Umbilical cord (tissue), 2 donors: ENCODE measurements around the gene ITK. TPM values are rescaled to one million over a fixed set of nuclear protein-coding genes. Genes with fewer than 3 reads are reported as not detected.

Source experiments
- DNase-seq: peaks from one replicate; pipeline ENCODE4 v3.0.0-alpha.2; 2015; ENCODE audit warnings: low spot score
- total RNA-seq: library from RNA; depleted of rRNA; stranded (reverse); fragments of >200 nt; gene quantifications from one replicate; pipeline ENCODE4 v1.2.3, GENCODE V29; 2014; ENCODE audit warnings: low replicate concordance; ENCODE audit not compliant: insufficient read depth

ITK gene
- total RNA-seq, 1 donor from 2014 or later = 14.7 TPM

- no peak for DNase-seq
Observed at GRCh38 chr5:157245886-157246285, 65.2 kb downstream of the ITK start.

- no peak for DNase-seq
Observed at GRCh38 chr5:157247267-157247666, 66.6 kb downstream of the ITK start.

- DNase-seq = no peak
Observed at GRCh38 chr5:157248821-157249470, 68.3 kb downstream of the ITK start.

GRCh38 chr5:157252711-157253465 lies 72.2 kb downstream of the ITK start:
- peak; percentile 58 for DNase-seq

GRCh38 chr5:157253547-157253946 lies 72.9 kb downstream of the ITK start:
- peak; percentile 58 for DNase-seq

- DNase-seq = no peak
Observed at GRCh38 chr5:157258450-157258849, 77.8 kb downstream of the ITK start.

- DNase-seq = no peak
Observed at GRCh38 chr5:157259699-157260098, 79.1 kb downstream of the ITK start.

- DNase-seq = no peak
Observed at GRCh38 chr5:157263496-157264090, 83.0 kb downstream of the ITK start.

GRCh38 chr5:157265714-157266285 lies 85.2 kb downstream of the ITK start, which contains the start of gene CYFIP2:
Gene CYFIP2 (plus strand): TSS chr5:157266123. CDS start chr5:157285362, 19,239 bp downstream.
- peak; percentile 50 for DNase-seq

GRCh38 chr5:157266286-157267007 lies 85.8 kb downstream of the ITK start:
- DNase-seq = no peak

- DNase-seq = no peak
Observed at GRCh38 chr5:157267025-157267424, 86.4 kb downstream of the ITK start.

- DNase-seq = peak; percentile 51
Observed at GRCh38 chr5:157267761-157268480, 87.3 kb downstream of the ITK start.

GRCh38 chr5:157269165-157269671 lies 88.6 kb downstream of the ITK start:
- peak; percentile 27 for DNase-seq

- no peak for DNase-seq
Observed at GRCh38 chr5:157269761-157270272, 89.2 kb downstream of the ITK start.

GRCh38 chr5:157270771-157271170 lies 90.1 kb downstream of the ITK start:
- no peak for DNase-seq

- no peak for DNase-seq
Observed at GRCh38 chr5:157271740-157272271, 91.2 kb downstream of the ITK start.

GRCh38 chr5:157273131-157273556 lies 92.5 kb downstream of the ITK start:
- no peak for DNase-seq

GRCh38 chr5:157275403-157275802 lies 94.8 kb downstream of the ITK start:
- no peak for DNase-seq

- DNase-seq = no peak
Observed at GRCh38 chr5:157278319-157279037, 97.8 kb downstream of the ITK start.
